D721Med (cell line): ENCODE data around the gene VDR.

Source experiments
- DNase-seq: peaks from one replicate; pipeline ENCODE4 v3.0.0; 2011; ENCODE audit warnings: low spot score; ENCODE audit not compliant: insufficient read length
- FAIRE-seq: peaks from 2 replicates; lab custom pipeline; 2011; peaks lifted over from hg19 to GRCh38; lab: Jason Lieb, UNC
- TF ChIP-seq, protein P1 (sequence below): IDR thresholded peaks from 2 replicates; pipeline ENCODE4 v1.5.1; 2012; ENCODE audit warnings: mild to moderate bottlenecking, control low read depth; ENCODE audit not compliant: insufficient read depth; ENCODE audit errors: missing control alignments

Gene VDR

GRCh38 chr12:47835006-47835830, 69.6 kb downstream of the VDR start:
- no peak for FAIRE-seq
- no peak for DNase-seq
- TF ChIP-seq, protein P1, sequence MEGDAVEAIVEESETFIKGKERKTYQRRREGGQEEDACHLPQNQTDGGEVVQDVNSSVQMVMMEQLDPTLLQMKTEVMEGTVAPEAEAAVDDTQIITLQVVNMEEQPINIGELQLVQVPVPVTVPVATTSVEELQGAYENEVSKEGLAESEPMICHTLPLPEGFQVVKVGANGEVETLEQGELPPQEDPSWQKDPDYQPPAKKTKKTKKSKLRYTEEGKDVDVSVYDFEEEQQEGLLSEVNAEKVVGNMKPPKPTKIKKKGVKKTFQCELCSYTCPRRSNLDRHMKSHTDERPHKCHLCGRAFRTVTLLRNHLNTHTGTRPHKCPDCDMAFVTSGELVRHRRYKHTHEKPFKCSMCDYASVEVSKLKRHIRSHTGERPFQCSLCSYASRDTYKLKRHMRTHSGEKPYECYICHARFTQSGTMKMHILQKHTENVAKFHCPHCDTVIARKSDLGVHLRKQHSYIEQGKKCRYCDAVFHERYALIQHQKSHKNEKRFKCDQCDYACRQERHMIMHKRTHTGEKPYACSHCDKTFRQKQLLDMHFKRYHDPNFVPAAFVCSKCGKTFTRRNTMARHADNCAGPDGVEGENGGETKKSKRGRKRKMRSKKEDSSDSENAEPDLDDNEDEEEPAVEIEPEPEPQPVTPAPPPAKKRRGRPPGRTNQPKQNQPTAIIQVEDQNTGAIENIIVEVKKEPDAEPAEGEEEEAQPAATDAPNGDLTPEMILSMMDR: no peak

- FAIRE-seq (no peak), DNase-seq (no peak)
- TF ChIP-seq, protein P1: no peak
Observed at GRCh38 chr12:47834199-47834903, 70.4 kb downstream of the VDR start.

GRCh38 chr12:47833591-47834012, 71.2 kb downstream of the VDR start:
- DNase-seq (no peak), FAIRE-seq (no peak)
- TF ChIP-seq, protein P1: no peak

DNA sequence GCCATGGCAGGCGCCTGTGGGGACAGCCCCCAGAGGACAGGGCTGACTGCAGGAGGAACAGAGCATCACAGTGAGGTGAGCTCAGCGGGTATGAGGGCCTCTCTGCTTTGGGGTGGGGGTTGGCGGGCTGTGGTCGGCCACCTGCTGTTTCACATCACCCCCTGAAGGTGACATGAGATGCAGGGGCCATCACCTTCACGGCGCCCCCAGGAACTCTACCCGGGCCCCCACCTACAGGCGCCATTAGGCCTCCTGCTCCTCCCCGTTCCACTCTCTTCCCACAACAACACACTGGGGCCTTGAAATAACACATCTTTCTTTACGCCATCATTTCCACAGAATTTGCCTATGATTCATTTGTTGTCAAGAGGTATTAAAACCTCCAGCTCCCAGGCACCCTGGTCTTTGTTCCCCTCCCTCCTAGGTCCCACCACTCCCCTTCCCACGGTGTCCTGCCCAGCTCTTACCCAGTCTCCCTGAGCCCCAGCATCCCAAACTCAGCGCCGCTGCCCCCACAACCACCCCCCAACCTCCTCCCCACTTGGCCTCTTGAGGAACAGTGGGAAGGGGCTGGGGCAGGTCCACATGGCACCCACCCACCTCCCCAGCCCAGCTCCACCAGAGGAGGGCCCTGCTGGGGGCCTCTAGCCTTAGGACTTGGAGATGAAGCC, 72.4 kb downstream of the VDR start:
- TF ChIP-seq, protein P1: no peak
- FAIRE-seq (no peak), DNase-seq (no peak)

DNA sequence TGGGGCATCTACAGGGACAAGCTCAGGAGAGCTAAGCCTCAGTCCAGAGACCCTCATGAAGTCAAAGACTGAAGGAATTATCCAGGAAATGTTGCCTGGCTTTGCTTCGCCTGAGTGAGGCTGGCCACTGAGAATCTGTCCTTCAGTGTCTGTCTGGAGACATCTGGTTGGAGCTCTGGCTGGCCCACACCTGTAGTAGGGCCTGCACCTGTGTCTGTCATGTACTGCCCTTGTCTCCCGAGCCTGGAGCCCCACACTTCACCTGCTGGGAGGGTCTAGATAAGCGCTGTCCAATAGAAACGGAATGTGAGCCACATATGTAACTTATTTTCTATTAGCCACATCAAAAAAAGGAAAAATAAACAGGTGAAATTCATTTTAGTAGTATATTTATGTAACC, 75.2 kb downstream of the VDR start:
- DNase-seq (no peak), FAIRE-seq (no peak)
- TF ChIP-seq, protein P1: no peak

- TF ChIP-seq, protein P1: no peak
- DNase-seq (no peak), FAIRE-seq (no peak)
Observed at GRCh38 chr12:47828976-47829482, 75.8 kb downstream of the VDR start.
